ENCODE results near the gene RFT1.

- no peak for TF ChIP-seq EZH2 (IDR thresholded peaks at IDR 0.05)
- no peak for TF ChIP-seq POLR2AphosphoS5 (IDR thresholded peaks at IDR 0.05; ENCODE audit: borderline replicate concordance, low read depth, low read length)
- no peak for TF ChIP-seq FOXP2 (optimal IDR thresholded peaks at IDR 0.05; ENCODE audit: control extremely low read depth, extremely low read length, insufficient read depth)
Measured at GRCh38 chr3:53146319-53146891, 16.2 kb upstream of the RFT1 start.
